ENCODE data around the gene OR6Q1. TPM values are rescaled to one million over a fixed set of nuclear protein-coding genes. Genes with fewer than 3 reads are reported as not detected.

The OR6Q1 gene
- total RNA-seq, 2 experiments from 2014 or later, result not detected

GRCh38 chr11:58024601-58025091, 6.1 kb upstream of the OR6Q1 start:
- CTCF ChIA-PET, result no interaction called here
- H3K9me3 Mint-ChIP-seq, result no peaks in the 10 kb centered on the region
- no peaks in the 10 kb centered on the region for H3K27me3 Mint-ChIP-seq (ENCODE audit: low read depth)
- no peak overlapping the region for H3K27ac Mint-ChIP-seq
- intact Hi-C loops (cut with micrococcal nuclease), result no loop called here
- H3K36me3 Mint-ChIP-seq (ENCODE audit: low read depth), result no peaks in the 10 kb centered on the region
- H3K4me1 Mint-ChIP-seq (ENCODE audit: low read depth), result no peaks in the 10 kb centered on the region
- DNase-seq, result no peak
- no peak overlapping the region for H3K4me3 Mint-ChIP-seq

GRCh38 chr11:58027341-58027740, 3.4 kb upstream of the OR6Q1 start:
- CTCF ChIA-PET, result no interaction called here
- H3K27ac Mint-ChIP-seq, result no peak overlapping the region

GRCh38 chr11:58028687-58029411, 1.9 kb upstream of the OR6Q1 start:
- no peak for DNase-seq
- Mint-ChIP-seq H3K4me1 (ENCODE audit: low read depth) (no peaks in the 10 kb centered on the region), H3K4me3 (no peak overlapping the region), H3K36me3 (ENCODE audit: low read depth) (no peaks in the 10 kb centered on the region), H3K27me3 (ENCODE audit: low read depth) (peaks cover 3% of the 10 kb centered on the region), H3K27ac (no peak overlapping the region), H3K9me3 (peaks cover 4% of the 10 kb centered on the region)
- CTCF ChIA-PET, result no interaction called here
- intact Hi-C loops (cut with micrococcal nuclease), result no loop called here

More at GRCh38 chr11:58027341-58027740, 3.4 kb upstream of the OR6Q1 start:
- peaks cover 3% of the 10 kb centered on the region for H3K27me3 Mint-ChIP-seq (ENCODE audit: low read depth)
- DNase-seq, result no peak
- no peaks in the 10 kb centered on the region for H3K9me3 Mint-ChIP-seq
- no peak overlapping the region for H3K4me3 Mint-ChIP-seq
- H3K36me3 Mint-ChIP-seq (ENCODE audit: low read depth), result no peaks in the 10 kb centered on the region
- intact Hi-C loops (cut with micrococcal nuclease), result no loop called here
- no peaks in the 10 kb centered on the region for H3K4me1 Mint-ChIP-seq (ENCODE audit: low read depth)

GRCh38 chr11:58034471-58034870, 3.7 kb downstream of the OR6Q1 start:
- no peak for DNase-seq
- intact Hi-C loops (cut with micrococcal nuclease), result no loop called here
- H3K9me3 Mint-ChIP-seq, result peaks cover 10% of the 10 kb centered on the region
- no peaks in the 10 kb centered on the region for H3K36me3 Mint-ChIP-seq (ENCODE audit: low read depth)
- no peak overlapping the region for H3K27ac Mint-ChIP-seq
- CTCF ChIA-PET, result interaction anchor here (0.6 kb wide), 1 partner anchor 394 kb away, joined by 5 read pairs; no protein-coding TSS in a partner anchor
- H3K27me3 Mint-ChIP-seq (ENCODE audit: low read depth), result peaks cover 3% of the 10 kb centered on the region
- no peaks in the 10 kb centered on the region for H3K4me1 Mint-ChIP-seq (ENCODE audit: low read depth)
- H3K4me3 Mint-ChIP-seq, result no peak overlapping the region

- Mint-ChIP-seq H3K4me1 (ENCODE audit: low read depth) (no peaks in the 10 kb centered on the region), H3K27ac (no peak overlapping the region), H3K36me3 (ENCODE audit: low read depth) (no peaks in the 10 kb centered on the region), H3K9me3 (peaks cover 6% of the 10 kb centered on the region), H3K27me3 (ENCODE audit: low read depth) (peaks cover 7% of the 10 kb centered on the region), H3K4me3 (no peak overlapping the region)
- CTCF ChIA-PET, result no interaction called here
- DNase-seq, result no peak
- intact Hi-C loops (cut with micrococcal nuclease), result no loop called here
These were observed 8.8 kb downstream of the OR6Q1 start for GRCh38 chr11:58039589-58039988.

- no peaks in the 10 kb centered on the region for H3K36me3 Mint-ChIP-seq (ENCODE audit: low read depth)
- H3K27me3 Mint-ChIP-seq (ENCODE audit: low read depth), result peaks cover 12% of the 10 kb centered on the region
- no peak for DNase-seq
- no peaks in the 10 kb centered on the region for H3K4me1 Mint-ChIP-seq (ENCODE audit: low read depth)
- H3K27ac Mint-ChIP-seq, result no peak overlapping the region
- no peak overlapping the region for H3K4me3 Mint-ChIP-seq
- CTCF ChIA-PET, result no interaction called here
- intact Hi-C loops (cut with micrococcal nuclease), result no loop called here
- H3K9me3 Mint-ChIP-seq, result no peaks in the 10 kb centered on the region
These were observed 12.6 kb downstream of the OR6Q1 start for GRCh38 chr11:58043379-58043778.

GRCh38 chr11:58046231-58046630, 15.5 kb downstream of the OR6Q1 start:
- no peaks in the 10 kb centered on the region for H3K4me1 Mint-ChIP-seq (ENCODE audit: low read depth)
- H3K27me3 Mint-ChIP-seq (ENCODE audit: low read depth), result peaks cover 8% of the 10 kb centered on the region
- H3K36me3 Mint-ChIP-seq (ENCODE audit: low read depth), result no peaks in the 10 kb centered on the region
- no peak overlapping the region for H3K4me3 Mint-ChIP-seq
- no peak for DNase-seq
- H3K27ac Mint-ChIP-seq, result no peak overlapping the region
- intact Hi-C loops (cut with micrococcal nuclease), result no loop called here
- no peaks in the 10 kb centered on the region for H3K9me3 Mint-ChIP-seq
- CTCF ChIA-PET, result no interaction called here

- DNase-seq, result no peak
- H3K36me3 Mint-ChIP-seq (ENCODE audit: low read depth), result no peaks in the 10 kb centered on the region
- intact Hi-C loops (cut with micrococcal nuclease), result no loop called here
- H3K4me1 Mint-ChIP-seq (ENCODE audit: low read depth), result no peaks in the 10 kb centered on the region
- H3K27ac Mint-ChIP-seq, result no peak overlapping the region
- H3K27me3 Mint-ChIP-seq (ENCODE audit: low read depth), result peaks cover 8% of the 10 kb centered on the region
- H3K4me3 Mint-ChIP-seq, result no peak overlapping the region
- H3K9me3 Mint-ChIP-seq, result no peaks in the 10 kb centered on the region
- CTCF ChIA-PET, result no interaction called here
These were observed 17.1 kb downstream of the OR6Q1 start for GRCh38 chr11:58047818-58048217.

GRCh38 chr11:58055806-58056401, 25.2 kb downstream of the OR6Q1 start:
- CTCF ChIA-PET, result no interaction called here

GRCh38 chr11:58057481-58057880, 26.7 kb downstream of the OR6Q1 start:
- H3K9me3 Mint-ChIP-seq, result no peaks in the 10 kb centered on the region
- no peaks in the 10 kb centered on the region for H3K36me3 Mint-ChIP-seq (ENCODE audit: low read depth)
- H3K4me3 Mint-ChIP-seq, result no peak overlapping the region
- DNase-seq, result no peak
- CTCF ChIA-PET, result no interaction called here
- no peaks in the 10 kb centered on the region for H3K4me1 Mint-ChIP-seq (ENCODE audit: low read depth)
- no peak overlapping the region for H3K27ac Mint-ChIP-seq
- intact Hi-C loops (cut with micrococcal nuclease), result no loop called here
- H3K27me3 Mint-ChIP-seq (ENCODE audit: low read depth), result peaks cover 4% of the 10 kb centered on the region

More at GRCh38 chr11:58055806-58056401, 25.2 kb downstream of the OR6Q1 start:
- intact Hi-C loops (cut with micrococcal nuclease), result no loop called here
- H3K4me1 Mint-ChIP-seq (ENCODE audit: low read depth), result no peaks in the 10 kb centered on the region
- no peaks in the 10 kb centered on the region for H3K36me3 Mint-ChIP-seq (ENCODE audit: low read depth)
- no peak for DNase-seq
- peaks cover 4% of the 10 kb centered on the region for H3K27me3 Mint-ChIP-seq (ENCODE audit: low read depth)
- H3K9me3 Mint-ChIP-seq, result no peaks in the 10 kb centered on the region
- H3K27ac Mint-ChIP-seq, result no peak overlapping the region
- H3K4me3 Mint-ChIP-seq, result no peak overlapping the region

GRCh38 chr11:58058276-58059006, 27.7 kb downstream of the OR6Q1 start:
- intact Hi-C loops (cut with micrococcal nuclease), result no loop called here
- no peak overlapping the region for H3K4me3 Mint-ChIP-seq
- CTCF ChIA-PET, result no interaction called here
- no peaks in the 10 kb centered on the region for H3K4me1 Mint-ChIP-seq (ENCODE audit: low read depth)
- H3K9me3 Mint-ChIP-seq, result no peaks in the 10 kb centered on the region
- no peaks in the 10 kb centered on the region for H3K36me3 Mint-ChIP-seq (ENCODE audit: low read depth)
- H3K27me3 Mint-ChIP-seq (ENCODE audit: low read depth), result peaks cover 4% of the 10 kb centered on the region
- no peak overlapping the region for H3K27ac Mint-ChIP-seq
- DNase-seq, result no peak

- Mint-ChIP-seq H3K9me3 (no peaks in the 10 kb centered on the region), H3K27me3 (ENCODE audit: low read depth) (peaks cover 4% of the 10 kb centered on the region), H3K27ac (no peak overlapping the region), H3K36me3 (ENCODE audit: low read depth) (no peaks in the 10 kb centered on the region), H3K4me1 (ENCODE audit: low read depth) (no peaks in the 10 kb centered on the region), H3K4me3 (no peak overlapping the region)
- DNase-seq, result no peak
- intact Hi-C loops (cut with micrococcal nuclease), result no loop called here
- CTCF ChIA-PET, result no interaction called here
These were observed 28.2 kb downstream of the OR6Q1 start for GRCh38 chr11:58059007-58059350.

GRCh38 chr11:58060535-58060934, 29.8 kb downstream of the OR6Q1 start:
- no peaks in the 10 kb centered on the region for H3K36me3 Mint-ChIP-seq (ENCODE audit: low read depth)
- CTCF ChIA-PET, result no interaction called here
- H3K9me3 Mint-ChIP-seq, result no peaks in the 10 kb centered on the region
- no peak overlapping the region for H3K27ac Mint-ChIP-seq
- DNase-seq, result no peak
- intact Hi-C loops (cut with micrococcal nuclease), result no loop called here
- H3K4me1 Mint-ChIP-seq (ENCODE audit: low read depth), result no peaks in the 10 kb centered on the region
- H3K4me3 Mint-ChIP-seq, result no peak overlapping the region
- peaks cover 4% of the 10 kb centered on the region for H3K27me3 Mint-ChIP-seq (ENCODE audit: low read depth)
